BLaER1 (cell line): ENCODE data around the gene GLIS1.

Source experiments
- H3K27ac ChIP-seq: shearing (Covaris generic); formaldehyde crosslinking; 2 replicates; pipeline ENCODE4 v1.8.1; 2022
- H3K27me3 ChIP-seq: shearing (Covaris generic); formaldehyde crosslinking; 2 replicates; pipeline ENCODE4 v1.8.1; 2022
- H3K36me3 ChIP-seq: shearing (Covaris generic); formaldehyde crosslinking; 2 replicates; pipeline ENCODE4 v1.8.1; 2022
- H3K4me1 ChIP-seq: shearing (Covaris generic); formaldehyde crosslinking; 2 replicates; pipeline ENCODE4 v1.8.1; 2022
- H3K4me2 ChIP-seq: shearing (Covaris generic); formaldehyde crosslinking; 2 replicates; pipeline ENCODE4 v1.8.1; 2022
- H3K4me3 ChIP-seq: shearing (Covaris generic); formaldehyde crosslinking; 2 replicates; pipeline ENCODE4 v1.8.1; 2022
- H3K9ac ChIP-seq: shearing (Covaris generic); formaldehyde crosslinking; 2 replicates; pipeline ENCODE4 v1.8.1; 2022
- H3K9me3 ChIP-seq: shearing (Covaris generic); formaldehyde crosslinking; 2 replicates; pipeline ENCODE4 v1.8.1; 2022
- H4K20me1 ChIP-seq: shearing (Covaris generic); formaldehyde crosslinking; 2 replicates; pipeline ENCODE4 v1.8.1; 2022
- Cebpa-rat ChIP-seq: shearing (Covaris generic); IDR thresholded peaks from 2 replicates; pipeline ENCODE4 v1.8.1; 2022

The GLIS1 gene

GRCh38 chr1:53530550-53530949 is 208.4 kb downstream of the GLIS1 start:
- no peak overlapping the region for H3K4me2 ChIP-seq
- H3K9ac ChIP-seq, result no peak overlapping the region
- H3K4me1 ChIP-seq, result peaks cover 16% of the 10 kb centered on the region
- H4K20me1 ChIP-seq, result no peaks in the 10 kb centered on the region
- no peaks in the 10 kb centered on the region for H3K36me3 ChIP-seq
- no peaks in the 10 kb centered on the region for H3K9me3 ChIP-seq
- H3K27me3 ChIP-seq, result no peaks in the 10 kb centered on the region
- H3K4me3 ChIP-seq, result no peak overlapping the region
- TF ChIP-seq Cebpa-rat, result no peak
- no peak overlapping the region for H3K27ac ChIP-seq

- peaks cover 16% of the 10 kb centered on the region for H3K4me1 ChIP-seq
- no peaks in the 10 kb centered on the region for H4K20me1 ChIP-seq
- no peak overlapping the region for H3K4me2 ChIP-seq
- no peaks in the 10 kb centered on the region for H3K36me3 ChIP-seq
- H3K9me3 ChIP-seq, result no peaks in the 10 kb centered on the region
- H3K4me3 ChIP-seq, result no peak overlapping the region
- no peak for TF ChIP-seq Cebpa-rat
- no peaks in the 10 kb centered on the region for H3K27me3 ChIP-seq
- no peak overlapping the region for H3K9ac ChIP-seq
- H3K27ac ChIP-seq, result no peak overlapping the region
These were observed 209.4 kb downstream of the GLIS1 start for GRCh38 chr1:53529555-53529954.

- H4K20me1 ChIP-seq, result no peaks in the 10 kb centered on the region
- H3K9ac ChIP-seq, result no peak overlapping the region
- no peaks in the 10 kb centered on the region for H3K9me3 ChIP-seq
- H3K4me1 ChIP-seq, result peaks cover 16% of the 10 kb centered on the region
- H3K4me3 ChIP-seq, result no peak overlapping the region
- H3K4me2 ChIP-seq, result no peak overlapping the region
- no peak overlapping the region for H3K27ac ChIP-seq
- H3K27me3 ChIP-seq, result no peaks in the 10 kb centered on the region
- no peak for TF ChIP-seq Cebpa-rat
- no peaks in the 10 kb centered on the region for H3K36me3 ChIP-seq
These were observed 211.6 kb downstream of the GLIS1 start for GRCh38 chr1:53527368-53527767.

- Histone ChIP-seq H3K27ac (no peak overlapping the region), H3K9ac (no peak overlapping the region), H3K4me3 (no peak overlapping the region), H4K20me1 (no peaks in the 10 kb centered on the region), H3K4me2 (no peak overlapping the region), H3K36me3 (no peaks in the 10 kb centered on the region), H3K27me3 (no peaks in the 10 kb centered on the region), H3K9me3 (no peaks in the 10 kb centered on the region), H3K4me1 (peaks cover 8% of the 10 kb centered on the region; the same call in 1 of the 2 replicates)
- TF ChIP-seq Cebpa-rat, result no peak
These were observed 212.4 kb downstream of the GLIS1 start for GRCh38 chr1:53526451-53527101.

- H3K4me3 ChIP-seq, result no peak overlapping the region
- H3K27me3 ChIP-seq, result no peaks in the 10 kb centered on the region
- no peak overlapping the region for H3K4me2 ChIP-seq
- H3K36me3 ChIP-seq, result no peaks in the 10 kb centered on the region
- 0 out of 2 replicates have a peak, but pooled peaks cover 6% of the 10 kb centered on the region for H3K4me1 ChIP-seq
- no peaks in the 10 kb centered on the region for H4K20me1 ChIP-seq
- no peak for TF ChIP-seq Cebpa-rat
- no peaks in the 10 kb centered on the region for H3K9me3 ChIP-seq
- no peak overlapping the region for H3K27ac ChIP-seq
- H3K9ac ChIP-seq, result no peak overlapping the region
These were observed 213.4 kb downstream of the GLIS1 start for GRCh38 chr1:53525595-53525994.

GRCh38 chr1:53524428-53525375 is 214.3 kb downstream of the GLIS1 start:
- H3K9ac ChIP-seq, result no peak overlapping the region
- 0 out of 2 replicates have a peak, but pooled peaks cover 6% of the 10 kb centered on the region for H3K4me1 ChIP-seq
- TF ChIP-seq Cebpa-rat, result no peak
- H3K4me3 ChIP-seq, result no peak overlapping the region
- H3K4me2 ChIP-seq, result no peak overlapping the region
- no peaks in the 10 kb centered on the region for H4K20me1 ChIP-seq
- no peaks in the 10 kb centered on the region for H3K36me3 ChIP-seq
- H3K27ac ChIP-seq, result no peak overlapping the region
- H3K27me3 ChIP-seq, result no peaks in the 10 kb centered on the region
- no peaks in the 10 kb centered on the region for H3K9me3 ChIP-seq

- no peaks in the 10 kb centered on the region for H3K27me3 ChIP-seq
- no peak overlapping the region for H3K4me3 ChIP-seq
- H3K9ac ChIP-seq, result no peak overlapping the region
- 0 out of 2 replicates have a peak, but pooled peaks cover 6% of the 10 kb centered on the region for H3K4me1 ChIP-seq
- TF ChIP-seq Cebpa-rat, result no peak
- no peaks in the 10 kb centered on the region for H3K36me3 ChIP-seq
- H3K4me2 ChIP-seq, result no peak overlapping the region
- H4K20me1 ChIP-seq, result no peaks in the 10 kb centered on the region
- H3K27ac ChIP-seq, result no peak overlapping the region
- H3K9me3 ChIP-seq, result no peaks in the 10 kb centered on the region
These were observed 216.9 kb downstream of the GLIS1 start for GRCh38 chr1:53521924-53522552.

- Histone ChIP-seq H3K4me1 (0 out of 2 replicates have a peak, but pooled peaks cover 6% of the 10 kb centered on the region), H3K9me3 (no peaks in the 10 kb centered on the region), H3K36me3 (no peaks in the 10 kb centered on the region), H3K27ac (no peak overlapping the region), H3K9ac (no peak overlapping the region), H3K27me3 (no peaks in the 10 kb centered on the region), H3K4me3 (no peak overlapping the region), H4K20me1 (no peaks in the 10 kb centered on the region), H3K4me2 (no peak overlapping the region)
- TF ChIP-seq Cebpa-rat, result no peak
These were observed 218.5 kb downstream of the GLIS1 start for GRCh38 chr1:53520481-53520880.

GRCh38 chr1:53519421-53519820 is 219.5 kb downstream of the GLIS1 start:
- Histone ChIP-seq H3K27me3 (no peaks in the 10 kb centered on the region), H3K9ac (no peak overlapping the region), H3K4me3 (no peak overlapping the region), H3K4me2 (no peak overlapping the region), H3K4me1 (0 out of 2 replicates have a peak, but pooled peaks cover 6% of the 10 kb centered on the region), H4K20me1 (no peaks in the 10 kb centered on the region), H3K36me3 (no peaks in the 10 kb centered on the region), H3K27ac (no peak overlapping the region), H3K9me3 (no peaks in the 10 kb centered on the region)
- TF ChIP-seq Cebpa-rat, result no peak
